SH-SY5Y (cell line): ENCODE data around the gene KLK1.

ENCODE experiments used
- GATA2 ChIP-seq: IDR thresholded peaks from 2 replicates; pipeline ENCODE4 v1.6.1; 2011; ENCODE audit warnings: mild to moderate bottlenecking, low read depth, low read length
- GATA3 ChIP-seq: IDR thresholded peaks from 2 replicates; pipeline ENCODE4 v1.6.1; 2011; ENCODE audit warnings: low read depth, mild to moderate bottlenecking, low read length, moderate library complexity

DNA sequence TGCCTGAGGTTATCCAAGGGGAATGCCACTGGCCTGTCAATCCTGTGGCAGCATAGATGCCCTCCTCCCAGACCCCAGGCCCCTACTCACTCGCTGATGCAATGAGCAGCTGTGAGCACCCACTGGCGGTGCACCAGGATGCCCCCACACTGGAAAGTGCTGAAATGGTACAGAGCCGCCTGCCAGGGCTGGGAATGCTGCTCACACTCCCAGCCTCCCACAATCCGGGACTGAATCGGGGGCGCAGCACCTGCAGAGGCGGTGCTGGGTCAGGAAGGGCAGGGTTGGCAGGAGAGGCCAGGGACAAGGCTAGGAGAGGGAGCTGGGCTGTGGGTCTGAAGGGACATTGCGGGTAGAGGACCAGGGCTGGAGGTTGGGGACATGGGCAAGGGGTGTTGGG, 2.0 kb downstream of the KLK1 start:
- TF ChIP-seq GATA3 (no peak), GATA2 (no peak)
